CD4-positive, CD25-positive, alpha-beta regulatory T cell (primary cell): ENCODE data around the gene INKA2. TPM values are rescaled to one million over a fixed set of nuclear protein-coding genes. Genes with fewer than 3 reads are reported as not detected.

Experiments used
- ATAC-seq, 2 donors: fragments of 150-1000 bp; cut with Tn5 transposase; one replicate each; pipeline ENCODE4 v1.10.0; 2021; ENCODE audit warnings: low read depth in 2 of 2, moderate number of reproducible peaks in 2 of 2, moderate library complexity in 1 of 2
- DNase-seq, 3 donors: peaks; one replicate each; pipeline versions ENCODE4 v3.0.0 to v3.0.0-alpha.2; 2012 to 2022; ENCODE audit warnings: mixed read lengths in 1 of 3
- H3K27ac ChIP-seq: one replicate; pipeline ENCODE4 v1.7.0; 2013; ENCODE audit warnings: mild to moderate bottlenecking, low read length; ENCODE audit not compliant: insufficient read depth, poor library complexity, severe bottlenecking
- H3K27me3 ChIP-seq: one replicate; pipeline ENCODE4 v1.7.0; 2013; ENCODE audit warnings: low read length; ENCODE audit not compliant: control insufficient read depth, insufficient read depth
- H3K36me3 ChIP-seq: one replicate; pipeline ENCODE4 v1.7.0; 2013; ENCODE audit warnings: mild to moderate bottlenecking, low read length, moderate library complexity; ENCODE audit not compliant: control insufficient read depth, insufficient read depth
- H3K4me1 ChIP-seq: 2 replicates; pipeline ENCODE4 v1.7.0; 2013; ENCODE audit warnings: mild to moderate bottlenecking, low read length; ENCODE audit not compliant: insufficient read depth, control insufficient read depth, poor library complexity, severe bottlenecking
- H3K4me3 ChIP-seq: one replicate; pipeline ENCODE4 v1.7.0; 2013; ENCODE audit warnings: low read depth, mild to moderate bottlenecking, low read length, moderate library complexity
- H3K9me3 ChIP-seq, 2 experiments: 1 replicate in 1 of 2; 2 replicates in 1 of 2; pipeline ENCODE4 v1.7.0; 2013; ENCODE audit warnings: low read length in 2 of 2, mild to moderate bottlenecking in 1 of 2, moderate library complexity in 1 of 2; ENCODE audit not compliant: control insufficient read depth in 2 of 2
- H3K27ac Mint-ChIP-seq, 3 donors: one replicate each; pipeline ENCODE4 v1.8.0; 2020 to 2022; ENCODE audit warnings: mild to moderate bottlenecking in 3 of 3, mixed read lengths in 3 of 3, moderate library complexity in 2 of 3
- H3K27me3 Mint-ChIP-seq: one replicate; pipeline ENCODE4 v1.8.0; 2022; ENCODE audit warnings: mild to moderate bottlenecking, mixed read lengths
- H3K36me3 Mint-ChIP-seq: one replicate; pipeline ENCODE4 v1.8.0; 2020; ENCODE audit warnings: mixed read lengths
- H3K4me1 Mint-ChIP-seq, 4 donors: one replicate each; pipeline ENCODE4 v1.8.0; 2020 to 2022; ENCODE audit warnings: mixed read lengths in 4 of 4, mild to moderate bottlenecking in 1 of 4
- H3K4me3 Mint-ChIP-seq, 4 donors: one replicate each; pipeline ENCODE4 v1.8.0; 2020 to 2022; ENCODE audit warnings: mild to moderate bottlenecking in 4 of 4, mixed read lengths in 4 of 4, moderate library complexity in 3 of 4
- H3K9me3 Mint-ChIP-seq, 7 donors: one replicate each; pipeline ENCODE4 v1.8.0; 2020 to 2022; ENCODE audit warnings: mixed read lengths in 7 of 7, mild to moderate bottlenecking in 3 of 7, moderate library complexity in 2 of 7
- polyA plus RNA-seq, 4 donors: library from polyadenylated mRNA; unstranded; fragments of 300-500 nt; fragmentation: Illumina TruSeq; gene quantifications; one replicate each; pipeline ENCODE4 v1.2.3, GENCODE V29; 2021
- total RNA-seq: library from RNA; stranded (reverse); gene quantifications from one replicate; pipeline ENCODE4 v1.2.3, GENCODE V29; 2022

Gene INKA2
- total and polyA plus RNA-seq, 5 donors from 2014 or later = 0.31 TPM; not detected in 4

DNA sequence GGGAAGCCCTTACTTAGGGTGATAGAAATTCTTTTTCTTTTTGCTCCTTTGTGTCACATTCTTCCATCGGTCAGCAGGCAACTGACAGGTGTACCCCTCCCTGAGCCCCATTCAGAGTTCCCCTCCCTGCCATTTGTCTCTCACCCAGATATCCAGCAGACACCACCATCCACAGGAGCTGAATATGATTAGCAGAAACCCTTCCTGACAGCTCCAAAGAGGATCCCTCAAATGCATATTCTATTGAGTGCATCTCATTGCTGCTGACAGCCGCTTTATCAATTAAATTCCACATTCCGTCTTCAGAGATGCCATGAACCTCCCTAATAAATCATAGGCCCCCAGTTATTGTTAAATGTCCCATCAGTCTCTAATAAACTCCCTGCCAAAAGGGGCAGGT lies 10.4 kb upstream of the INKA2 start:
- Histone ChIP-seq H3K27me3 (no peaks in the 10 kb centered on the region), H3K4me1 (peaks cover 2% of the 10 kb centered on the region), H3K9me3 (no peaks in the 10 kb centered on the region), H3K36me3 (no peaks in the 10 kb centered on the region), H3K4me3 (no peak overlapping the region), H3K27ac (no peak overlapping the region)
- no peak overlapping the region for H3K4me3 Mint-ChIP-seq
- peaks cover 2% of the 10 kb centered on the region for H3K27me3 Mint-ChIP-seq
- no peak for DNase-seq
- no peaks in the 10 kb centered on the region for H3K9me3 Mint-ChIP-seq
- no peak overlapping the region for H3K27ac Mint-ChIP-seq
- ATAC-seq = no peak
- H3K36me3 Mint-ChIP-seq = no peaks in the 10 kb centered on the region
- H3K4me1 Mint-ChIP-seq = peaks cover 1 to 20% (median 7%) of the 10 kb centered on the region in 4 donors

DNA sequence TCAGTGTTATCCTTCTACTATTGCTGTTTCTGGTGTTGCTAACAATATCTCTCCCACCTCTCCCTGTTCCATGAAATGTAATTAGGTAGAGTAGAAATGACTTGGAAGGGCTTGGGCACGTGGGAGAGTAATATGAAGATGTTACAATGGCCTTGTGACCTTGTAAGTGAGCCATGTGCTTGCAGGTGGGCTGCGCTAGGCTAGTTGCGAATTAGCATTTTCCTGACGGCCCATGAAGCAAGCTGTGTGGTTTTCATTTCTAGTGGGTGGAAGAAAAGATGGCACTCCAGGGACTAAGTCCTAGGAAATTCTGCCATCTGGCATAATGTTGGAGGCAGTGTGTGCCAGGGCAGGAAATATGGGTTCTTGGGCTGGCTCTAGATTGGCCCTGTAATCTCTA lies 8.8 kb upstream of the INKA2 start:
- H3K4me1 Mint-ChIP-seq = peaks cover 0 to 11% (median 0%) of the 10 kb centered on the region in 4 donors
- ATAC-seq (no peak), DNase-seq (no peak)
- H3K4me1 ChIP-seq = no peaks in the 10 kb centered on the region
- peaks cover 14% of the 10 kb centered on the region for H3K27me3 Mint-ChIP-seq
- H3K27me3 ChIP-seq = no peaks in the 10 kb centered on the region
- H3K27ac Mint-ChIP-seq = no peak overlapping the region
- H3K4me3 Mint-ChIP-seq = no peak overlapping the region
- no peak overlapping the region for H3K4me3 ChIP-seq
- H3K27ac ChIP-seq = no peak overlapping the region
- no peaks in the 10 kb centered on the region for H3K9me3 Mint-ChIP-seq
- no peaks in the 10 kb centered on the region for H3K9me3 ChIP-seq
- H3K36me3 ChIP-seq = no peaks in the 10 kb centered on the region
- H3K36me3 Mint-ChIP-seq = no peaks in the 10 kb centered on the region

DNA sequence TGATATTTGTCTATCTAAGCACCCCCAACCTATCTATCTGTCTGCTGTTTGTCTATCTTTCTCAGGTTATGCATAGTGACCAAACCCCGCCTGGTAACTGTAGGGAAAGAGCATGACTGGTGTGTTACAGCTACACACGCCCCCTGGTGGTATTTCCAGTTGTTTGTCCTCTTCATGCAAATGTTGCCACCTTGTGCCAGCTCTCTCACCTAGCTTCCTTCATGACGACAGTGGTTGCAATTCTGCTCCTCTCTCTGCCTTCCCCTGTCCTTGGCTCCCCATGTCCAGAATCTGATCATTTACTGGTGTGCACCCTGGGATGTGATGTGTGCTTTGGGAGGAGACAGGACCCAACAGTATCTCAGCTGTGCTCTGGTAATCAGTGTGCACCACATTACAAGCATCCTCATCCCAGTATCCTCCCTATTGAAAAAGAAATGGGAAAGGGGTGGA lies 8.1 kb upstream of the INKA2 start:
- Mint-ChIP-seq H3K9me3 (no peaks in the 10 kb centered on the region), H3K4me1 (peaks cover 0 to 8% (median 0%) of the 10 kb centered on the region in 4 donors), H3K36me3 (no peaks in the 10 kb centered on the region), H3K4me3 (no peak overlapping the region), H3K27ac (no peak overlapping the region), H3K27me3 (peaks cover 19% of the 10 kb centered on the region)
- DNase-seq = peak; percentile 41 to 91 (median 58)
- Histone ChIP-seq H3K9me3 (no peaks in the 10 kb centered on the region), H3K36me3 (no peaks in the 10 kb centered on the region), H3K4me1 (no peaks in the 10 kb centered on the region), H3K4me3 (no peak overlapping the region), H3K27me3 (peaks cover 2% of the 10 kb centered on the region), H3K27ac (no peak overlapping the region)
- peak; percentile 46 to 49 for ATAC-seq

DNA sequence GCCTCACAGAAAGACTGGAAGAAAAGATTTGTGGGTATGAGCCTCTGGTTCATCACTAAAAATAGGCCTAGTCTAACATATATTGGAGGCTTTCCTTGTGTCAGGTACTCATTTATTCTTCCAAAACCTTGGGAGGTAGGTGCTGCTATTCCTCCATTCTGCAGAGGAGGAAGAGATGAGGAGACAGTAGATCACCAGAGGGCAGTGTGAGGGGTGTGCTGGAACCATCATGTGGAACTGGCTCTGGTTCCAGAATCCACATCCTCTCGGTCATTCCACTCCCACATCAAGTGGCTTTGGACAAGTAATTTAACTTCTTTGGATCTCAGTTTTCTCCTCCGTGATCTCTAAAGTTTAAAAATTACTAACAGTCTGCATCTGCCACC lies 7.4 kb upstream of the INKA2 start:
- ATAC-seq = no peak
- Histone ChIP-seq H3K36me3 (no peaks in the 10 kb centered on the region), H3K4me3 (no peak overlapping the region), H3K9me3 (no peaks in the 10 kb centered on the region), H3K4me1 (no peaks in the 10 kb centered on the region), H3K27ac (no peak overlapping the region), H3K27me3 (peaks cover 2% of the 10 kb centered on the region)
- Mint-ChIP-seq H3K36me3 (no peaks in the 10 kb centered on the region), H3K27ac (no peak overlapping the region), H3K9me3 (no peaks in the 10 kb centered on the region), H3K4me1 (peaks cover 0 to 4% (median 0%) of the 10 kb centered on the region in 4 donors), H3K27me3 (peaks cover 20% of the 10 kb centered on the region), H3K4me3 (no peak overlapping the region)
- no peak for DNase-seq

DNA sequence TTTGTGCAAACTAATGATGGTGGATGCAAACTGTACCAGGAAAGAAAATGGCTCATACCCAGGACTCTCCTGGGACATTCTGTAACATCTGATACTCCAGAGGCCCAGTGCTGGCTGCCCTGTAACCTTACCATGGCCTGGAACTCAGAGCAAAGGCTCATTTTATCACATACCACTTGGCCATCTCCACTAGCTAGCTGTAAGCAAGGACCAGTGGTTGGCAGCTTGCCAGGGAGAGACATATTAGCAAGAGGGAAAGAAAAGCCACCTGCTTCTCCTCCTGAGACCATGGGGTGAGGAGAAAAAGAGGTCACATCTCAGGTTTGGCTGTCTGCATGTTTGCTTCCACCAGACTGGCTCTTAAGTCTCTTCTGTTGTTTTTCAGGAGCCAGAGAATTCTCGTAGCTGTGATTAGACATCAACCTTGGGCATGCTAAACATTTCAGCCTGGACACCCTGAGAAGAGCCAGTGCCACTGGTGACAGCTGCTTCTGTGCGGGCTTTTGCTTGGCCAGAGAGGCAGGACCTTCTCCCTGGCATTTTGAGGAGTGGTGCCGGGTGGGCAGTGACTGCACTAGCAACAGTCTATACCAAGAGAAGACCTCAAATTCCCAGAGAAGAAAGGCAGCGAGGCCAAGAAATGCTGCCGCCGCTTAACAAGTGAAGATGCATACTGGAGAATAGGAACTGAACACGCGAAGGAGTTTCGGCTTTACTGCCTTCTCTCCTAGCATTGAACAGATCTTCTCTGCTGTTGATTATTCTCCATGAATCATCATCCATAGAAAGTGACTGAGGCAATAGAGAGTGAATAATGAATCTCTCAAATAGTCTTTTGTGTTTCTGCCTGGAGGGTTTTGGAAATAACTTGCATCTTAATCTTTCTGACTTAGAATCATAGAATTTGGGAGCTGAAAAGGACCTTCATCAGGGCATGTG lies 6.7 kb upstream of the INKA2 start:
- Mint-ChIP-seq H3K36me3 (no peaks in the 10 kb centered on the region), H3K9me3 (no peaks in the 10 kb centered on the region), H3K4me3 (no peak overlapping the region), H3K27me3 (peaks cover 27% of the 10 kb centered on the region), H3K4me1 (peaks cover 0 to 4% (median 2%) of the 10 kb centered on the region in 4 donors), H3K27ac (no peak overlapping the region)
- H3K4me1 ChIP-seq = no peaks in the 10 kb centered on the region
- H3K27me3 ChIP-seq = peaks cover 6% of the 10 kb centered on the region
- H3K9me3 ChIP-seq = no peaks in the 10 kb centered on the region
- no peak overlapping the region for H3K27ac ChIP-seq
- H3K36me3 ChIP-seq = no peaks in the 10 kb centered on the region
- no peak overlapping the region for H3K4me3 ChIP-seq
- DNase-seq = no peak
- ATAC-seq = no peak

DNA sequence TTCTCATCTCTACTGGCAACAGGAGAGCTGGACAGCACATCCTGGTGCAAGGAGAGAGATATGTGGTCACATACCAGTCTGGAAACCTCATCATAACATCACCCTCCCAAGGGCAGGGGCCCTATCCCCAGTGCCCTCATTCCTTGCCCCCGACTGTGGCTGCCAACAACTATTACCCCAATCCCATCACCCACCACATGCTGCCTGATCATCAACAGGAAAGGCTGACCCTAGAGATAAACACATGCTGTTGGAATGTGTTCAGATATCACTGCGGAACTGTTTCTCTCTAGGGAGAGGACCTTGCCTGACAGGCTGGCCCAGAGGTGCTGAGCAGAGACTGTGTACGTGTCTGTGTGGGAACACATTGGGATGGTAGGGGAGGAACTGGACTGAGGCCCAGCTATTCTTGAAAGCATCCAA lies 4.5 kb upstream of the INKA2 start:
- H3K36me3 Mint-ChIP-seq = no peaks in the 10 kb centered on the region
- no peak overlapping the region for H3K4me3 Mint-ChIP-seq
- peaks cover 0 to 16% (median 9%) of the 10 kb centered on the region in 4 donors for H3K4me1 Mint-ChIP-seq
- peaks cover 43% of the 10 kb centered on the region for H3K27me3 Mint-ChIP-seq
- peaks cover 20% of the 10 kb centered on the region for H3K4me1 ChIP-seq
- peaks cover 0 to 2% (median 0%) of the 10 kb centered on the region in 7 donors for H3K9me3 Mint-ChIP-seq
- no peak overlapping the region for H3K4me3 ChIP-seq
- no peaks in the 10 kb centered on the region for H3K36me3 ChIP-seq
- H3K9me3 ChIP-seq = no peaks in the 10 kb centered on the region
- H3K27ac Mint-ChIP-seq = peak overlapping the region in 1 of 3 donors; percentile 59
- no peak for DNase-seq
- no peak for ATAC-seq
- H3K27ac ChIP-seq = no peak overlapping the region
- H3K27me3 ChIP-seq = peaks cover 7% of the 10 kb centered on the region

- Mint-ChIP-seq H3K27ac (no peak overlapping the region), H3K4me3 (no peak overlapping the region), H3K36me3 (no peaks in the 10 kb centered on the region), H3K9me3 (peaks cover 0 to 2% (median 0%) of the 10 kb centered on the region in 7 donors), H3K27me3 (peaks cover 44% of the 10 kb centered on the region), H3K4me1 (peaks cover 0 to 21% (median 12%) of the 10 kb centered on the region in 4 donors)
- ATAC-seq = no peak
- DNase-seq = no peak
- no peak overlapping the region for H3K27ac ChIP-seq
- peaks cover 26% of the 10 kb centered on the region for H3K4me1 ChIP-seq
- no peaks in the 10 kb centered on the region for H3K9me3 ChIP-seq
- H3K4me3 ChIP-seq = no peak overlapping the region
- H3K36me3 ChIP-seq = no peaks in the 10 kb centered on the region
- peaks cover 7% of the 10 kb centered on the region for H3K27me3 ChIP-seq
Observed at GRCh38 chr1:111742938-111743549, 3.8 kb upstream of the INKA2 start.
